Loucy (cell line): Measurements from ENCODE around the gene GABBR2.

Experiments used
- H2AFZ ChIP-seq: fragments of 200-600 bp; sonication (generic); 2 replicates; pipeline ENCODE4 v1.6.0; 2016; ENCODE audit warnings: antibody characterized with exemption, mild to moderate bottlenecking, low read length, moderate library complexity
- H3F3A ChIP-seq: fragments of 200-600 bp; 2 replicates; pipeline ENCODE4 v1.6.0; 2016; ENCODE audit warnings: antibody characterized with exemption, low read depth, mild to moderate bottlenecking
- H3K27me3 ChIP-seq: fragments of 200-600 bp; sonication (generic); 2 replicates; pipeline ENCODE4 v1.6.1; 2014; ENCODE audit warnings: low read length, mild to moderate bottlenecking; ENCODE audit not compliant: insufficient read depth, poor library complexity, severe bottlenecking
- H3K36me3 ChIP-seq: fragments of 200-600 bp; sonication (generic); 2 replicates; pipeline ENCODE4 v1.6.1; 2016; ENCODE audit warnings: low read length; ENCODE audit not compliant: insufficient read depth
- H3K4me1 ChIP-seq: fragments of 200-600 bp; sonication (generic); 2 replicates; pipeline ENCODE4 v1.5.1; 2014; ENCODE audit warnings: low read length, mild to moderate bottlenecking; ENCODE audit not compliant: insufficient read depth, poor library complexity, severe bottlenecking
- H3K4me2 ChIP-seq: fragments of 200-600 bp; sonication (generic); 2 replicates; pipeline ENCODE4 v1.6.0; 2014; ENCODE audit warnings: antibody characterized with exemption, low read length, low read depth, mild to moderate bottlenecking; ENCODE audit not compliant: poor library complexity, severe bottlenecking
- H3K4me3 ChIP-seq: fragments of 200-600 bp; sonication (generic); 2 replicates; pipeline ENCODE4 v1.5.1; 2014; ENCODE audit warnings: low read length, mild to moderate bottlenecking, mixed read lengths; ENCODE audit not compliant: poor library complexity, severe bottlenecking
- H3K79me2 ChIP-seq: fragments of 200-600 bp; sonication (generic); 2 replicates; pipeline ENCODE4 v1.6.1; 2014; ENCODE audit warnings: low read length; ENCODE audit not compliant: insufficient read depth
- H3K9ac ChIP-seq: fragments of 200-600 bp; sonication (generic); 2 replicates; pipeline ENCODE4 v1.6.0; 2014; ENCODE audit warnings: mild to moderate bottlenecking, low read depth, low read length, moderate library complexity; ENCODE audit not compliant: poor library complexity, severe bottlenecking
- H3K9me2 ChIP-seq: fragments of 200-600 bp; sonication (generic); replicated peaks from 2 replicates; pipeline ENCODE4 v1.6.1; 2016; ENCODE audit warnings: low read depth, low read length, mixed read lengths
- H3K9me3 ChIP-seq: fragments of 200-600 bp; sonication (generic); 2 replicates; pipeline ENCODE4 v1.6.1; 2014; ENCODE audit warnings: mild to moderate bottlenecking, antibody characterized with exemption, low read length, low read depth; ENCODE audit not compliant: insufficient read depth
- H4K20me1 ChIP-seq: fragments of 200-600 bp; sonication (generic); 2 replicates; pipeline ENCODE4 v1.6.0; 2014; ENCODE audit warnings: antibody characterized with exemption, low read length, mild to moderate bottlenecking; ENCODE audit not compliant: insufficient read depth, poor library complexity, severe bottlenecking
- CTCF ChIP-seq: fragments of 200-600 bp; sonication (generic); conservative IDR thresholded peaks from 2 replicates; pipeline ENCODE4 v1.5.1; 2014; ENCODE audit warnings: mild to moderate bottlenecking, antibody characterized with exemption, low read length
- EZH2phosphoT487 ChIP-seq: fragments of 200-600 bp; IDR thresholded peaks from 2 replicates; pipeline ENCODE4 v1.6.1; 2018; ENCODE audit warnings: antibody characterized with exemption, mild to moderate bottlenecking, moderate library complexity, borderline replicate concordance

Gene GABBR2

GRCh38 chr9:98536542-98537173 is 172.1 kb downstream of the GABBR2 start:
- Histone ChIP-seq H3K4me3 (no peak overlapping the region), H3K9me2 (no peaks in the 10 kb centered on the region), H3K27me3 (no peaks in the 10 kb centered on the region), H3K9me3 (no peaks in the 10 kb centered on the region), H2AFZ (no peak overlapping the region), H3K79me2 (no peaks in the 10 kb centered on the region), H3K4me2 (no peak overlapping the region), H3F3A (no peaks in the 10 kb centered on the region), H3K9ac (no peak overlapping the region), H3K36me3 (no peaks in the 10 kb centered on the region), H4K20me1 (no peaks in the 10 kb centered on the region), H3K4me1 (no peaks in the 10 kb centered on the region)
- TF ChIP-seq CTCF, result peak; percentile 82
- no peak for TF ChIP-seq EZH2phosphoT487

GRCh38 chr9:98533866-98534265 is 174.9 kb downstream of the GABBR2 start:
- Histone ChIP-seq H2AFZ (no peak overlapping the region), H3K4me3 (no peak overlapping the region)

GRCh38 chr9:98533132-98533531 is 175.6 kb downstream of the GABBR2 start:
- H2AFZ ChIP-seq, result no peak overlapping the region
- H3K27me3 ChIP-seq, result no peaks in the 10 kb centered on the region
- no peaks in the 10 kb centered on the region for H3K9me3 ChIP-seq
- no peaks in the 10 kb centered on the region for H3K79me2 ChIP-seq
- no peak overlapping the region for H3K4me3 ChIP-seq
- no peaks in the 10 kb centered on the region for H3K9me2 ChIP-seq
- H3F3A ChIP-seq, result no peaks in the 10 kb centered on the region
- no peak overlapping the region for H3K4me2 ChIP-seq
- no peak overlapping the region for H3K9ac ChIP-seq
- H4K20me1 ChIP-seq, result no peaks in the 10 kb centered on the region
- no peaks in the 10 kb centered on the region for H3K36me3 ChIP-seq
- H3K4me1 ChIP-seq, result no peaks in the 10 kb centered on the region
- no peak for TF ChIP-seq EZH2phosphoT487
- no peak for TF ChIP-seq CTCF

More at GRCh38 chr9:98533866-98534265, 174.9 kb downstream of the GABBR2 start:
- Histone ChIP-seq H3F3A (no peaks in the 10 kb centered on the region), H3K9me3 (no peaks in the 10 kb centered on the region), H4K20me1 (no peaks in the 10 kb centered on the region), H3K27me3 (no peaks in the 10 kb centered on the region), H3K4me2 (no peak overlapping the region), H3K79me2 (no peaks in the 10 kb centered on the region), H3K4me1 (no peaks in the 10 kb centered on the region), H3K9me2 (no peaks in the 10 kb centered on the region), H3K36me3 (no peaks in the 10 kb centered on the region), H3K9ac (no peak overlapping the region)
- no peak for TF ChIP-seq CTCF
